ENCODE measurements around the gene SLC2A4RG.

Gene SLC2A4RG

DNA sequence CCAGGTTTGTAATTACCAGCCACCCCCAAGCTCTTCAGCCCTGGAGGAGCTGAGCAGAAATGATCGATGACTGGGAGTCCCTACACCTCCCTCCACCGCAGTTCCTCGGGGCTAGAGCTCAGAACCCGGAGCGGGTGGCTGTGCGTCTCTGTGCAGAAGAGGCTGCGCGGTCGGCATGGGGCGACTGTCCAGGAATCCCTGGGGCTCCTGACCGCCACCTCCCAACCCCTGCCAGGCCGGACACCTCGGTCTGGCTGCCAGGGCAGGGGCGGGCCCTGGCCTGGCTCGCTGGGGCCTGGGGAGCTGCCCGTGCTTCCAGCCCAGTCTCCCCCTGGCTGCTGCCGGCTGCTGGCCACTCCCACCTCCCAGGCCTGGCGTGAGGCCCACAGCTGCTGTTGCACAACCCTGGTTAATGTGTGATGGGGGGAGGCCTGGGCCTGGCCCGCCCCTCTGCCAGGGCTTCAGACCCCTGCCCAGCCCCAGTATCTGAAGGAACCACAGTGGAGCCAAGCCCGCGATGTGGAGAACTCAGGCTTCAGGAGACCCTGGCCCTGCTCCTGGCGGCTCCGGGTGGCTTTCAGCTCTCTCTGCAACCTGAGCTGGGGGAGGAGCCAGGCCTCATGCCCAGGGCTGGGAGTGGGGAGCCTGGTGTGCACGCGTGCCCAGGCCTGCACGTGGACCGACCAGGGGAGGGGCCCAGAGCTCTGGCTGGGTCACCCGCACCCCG lies 1.2 kb downstream of the SLC2A4RG start:
- DNase-seq (ENCODE audit: low read depth in 2 of 2) = no peak

DNA sequence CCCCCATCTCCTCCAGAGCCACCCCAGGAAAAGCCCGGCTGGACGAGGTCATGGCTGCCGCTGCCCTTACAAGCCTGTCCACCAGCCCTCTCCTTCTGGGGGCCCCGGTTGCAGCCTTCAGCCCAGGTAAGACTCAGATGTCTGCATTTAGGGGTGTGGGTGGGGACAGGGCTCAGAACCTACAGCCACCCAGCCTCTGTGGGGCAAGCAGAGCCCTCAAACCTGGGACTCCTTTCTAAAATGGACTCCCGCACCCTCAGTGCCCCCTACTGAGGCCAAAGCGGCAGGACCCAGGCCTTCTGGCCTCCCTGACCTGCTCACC lies 1.7 kb downstream of the SLC2A4RG start:
- no peak for DNase-seq (ENCODE audit: low read depth in 2 of 2)

DNA sequence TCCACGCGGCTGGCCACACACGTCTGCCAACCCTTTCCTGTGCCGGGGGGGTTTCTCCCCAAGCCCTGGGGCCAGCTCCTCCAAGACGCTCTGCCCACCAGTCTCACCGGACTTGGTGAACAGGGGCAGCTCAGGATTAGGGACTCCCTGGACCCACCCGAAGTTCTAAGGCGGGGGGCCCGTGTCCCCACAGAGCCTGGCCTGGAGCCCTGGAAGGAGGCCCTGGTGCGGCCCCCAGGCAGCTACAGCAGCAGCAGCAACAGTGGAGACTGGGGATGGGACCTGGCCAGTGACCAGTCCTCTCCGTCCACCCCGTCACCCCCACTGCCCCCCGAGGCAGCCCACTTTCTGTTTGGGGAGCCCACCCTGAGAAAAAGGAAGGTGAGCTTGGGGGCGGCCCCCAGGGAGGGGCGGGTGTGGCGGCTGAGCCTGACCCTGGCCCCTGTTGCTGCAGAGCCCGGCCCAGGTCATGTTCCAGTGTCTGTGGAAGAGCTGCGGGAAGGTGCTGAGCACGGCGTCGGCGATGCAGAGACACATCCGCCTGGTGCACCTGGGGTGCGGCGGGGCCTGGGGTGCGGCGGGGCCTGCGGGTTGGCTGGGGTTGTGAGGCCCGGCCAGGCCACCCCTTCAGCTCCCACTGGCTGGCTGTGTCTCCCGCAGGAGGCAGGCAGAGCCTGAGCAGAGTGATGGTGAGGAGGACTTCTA lies 2.3 kb downstream of the SLC2A4RG start:
- DNase-seq (ENCODE audit: low read depth in 2 of 2) = no peak

DNA sequence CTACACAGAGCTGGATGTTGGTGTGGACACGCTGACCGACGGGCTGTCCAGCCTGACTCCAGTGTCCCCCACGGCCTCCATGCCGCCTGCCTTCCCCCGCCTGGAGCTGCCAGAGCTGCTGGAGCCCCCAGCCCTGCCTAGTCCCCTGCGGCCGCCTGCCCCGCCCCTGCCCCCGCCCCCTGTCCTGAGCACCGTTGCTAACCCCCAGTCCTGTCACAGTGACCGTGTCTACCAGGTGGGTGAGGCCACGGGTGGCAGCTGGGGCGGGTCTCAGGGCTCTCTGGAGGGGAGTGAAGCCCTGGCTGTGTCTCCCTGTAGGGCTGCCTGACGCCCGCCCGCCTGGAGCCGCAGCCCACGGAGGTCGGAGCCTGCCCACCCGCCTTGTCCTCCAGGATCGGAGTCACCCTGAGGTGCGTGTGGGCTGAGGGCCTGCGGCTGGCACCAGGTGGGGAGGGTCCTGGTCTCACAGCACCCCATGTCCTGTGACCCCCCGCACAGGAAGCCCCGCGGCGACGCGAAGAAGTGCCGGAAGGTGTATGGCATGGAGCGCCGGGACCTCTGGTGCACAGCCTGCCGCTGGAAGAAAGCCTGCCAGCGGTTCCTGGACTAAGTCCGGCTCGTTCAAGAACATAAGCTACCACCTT lies 2.9 kb downstream of the SLC2A4RG start:
- DNase-seq (ENCODE audit: low read depth in 2 of 2) = no peak

DNA sequence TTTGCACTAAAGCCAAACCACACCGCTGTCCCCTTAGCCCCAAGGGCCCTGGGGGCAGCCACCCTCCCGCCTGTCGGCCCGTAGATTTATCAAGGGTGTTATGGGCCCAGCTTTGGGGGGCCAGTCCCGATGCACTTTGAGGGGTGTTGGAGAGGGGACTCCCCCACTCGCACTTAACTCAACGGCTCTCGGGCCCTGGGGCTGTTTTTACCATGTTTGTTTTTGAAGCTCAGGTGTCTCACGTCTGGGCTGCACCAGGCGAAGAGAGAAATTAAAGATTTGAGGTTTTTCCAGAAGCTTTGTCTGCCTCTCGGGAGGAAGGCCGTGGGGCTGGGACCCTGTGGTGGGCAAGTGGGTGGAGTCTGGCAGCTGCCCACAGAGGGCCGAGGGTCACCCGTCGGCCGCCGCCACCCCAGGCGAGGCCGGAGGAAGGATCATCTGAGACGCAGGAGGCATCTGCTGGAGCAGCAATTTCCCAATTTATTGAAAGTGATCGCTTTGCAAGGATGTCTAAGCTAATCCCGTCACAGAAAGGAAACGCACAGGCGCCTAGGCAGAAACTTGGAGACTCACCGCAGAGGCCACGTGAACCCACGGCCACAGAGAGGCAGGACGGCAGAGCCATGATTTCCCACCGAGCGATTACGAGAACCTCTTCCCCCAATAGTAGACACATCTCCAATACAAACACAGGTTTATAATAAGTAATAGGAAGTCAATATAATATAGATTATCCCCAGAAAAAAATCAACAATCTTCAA lies 3.8 kb downstream of the SLC2A4RG start:
- no peak for DNase-seq (ENCODE audit: low read depth in 2 of 2)

DNA sequence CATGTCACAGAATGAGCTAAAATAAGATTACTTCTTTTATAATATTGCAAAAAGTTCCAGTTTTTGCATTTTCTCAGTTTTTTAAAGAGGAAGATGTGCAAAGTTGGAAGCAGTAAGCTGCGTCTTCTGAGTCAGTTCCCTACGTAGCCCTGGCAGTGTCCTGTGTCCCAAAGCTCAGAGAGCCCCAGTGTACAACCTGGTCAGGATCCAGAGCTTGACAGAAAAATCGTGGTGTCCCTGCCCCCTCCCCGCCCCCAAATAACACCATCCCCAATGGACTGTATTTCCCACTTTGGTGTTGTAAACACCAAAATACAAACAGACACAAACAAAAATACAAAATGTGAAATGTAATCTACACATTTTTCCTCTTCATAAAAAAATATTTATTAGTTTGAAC lies 4.6 kb downstream of the SLC2A4RG start:
- DNase-seq (ENCODE audit: low read depth in 2 of 2) = no peak

DNA sequence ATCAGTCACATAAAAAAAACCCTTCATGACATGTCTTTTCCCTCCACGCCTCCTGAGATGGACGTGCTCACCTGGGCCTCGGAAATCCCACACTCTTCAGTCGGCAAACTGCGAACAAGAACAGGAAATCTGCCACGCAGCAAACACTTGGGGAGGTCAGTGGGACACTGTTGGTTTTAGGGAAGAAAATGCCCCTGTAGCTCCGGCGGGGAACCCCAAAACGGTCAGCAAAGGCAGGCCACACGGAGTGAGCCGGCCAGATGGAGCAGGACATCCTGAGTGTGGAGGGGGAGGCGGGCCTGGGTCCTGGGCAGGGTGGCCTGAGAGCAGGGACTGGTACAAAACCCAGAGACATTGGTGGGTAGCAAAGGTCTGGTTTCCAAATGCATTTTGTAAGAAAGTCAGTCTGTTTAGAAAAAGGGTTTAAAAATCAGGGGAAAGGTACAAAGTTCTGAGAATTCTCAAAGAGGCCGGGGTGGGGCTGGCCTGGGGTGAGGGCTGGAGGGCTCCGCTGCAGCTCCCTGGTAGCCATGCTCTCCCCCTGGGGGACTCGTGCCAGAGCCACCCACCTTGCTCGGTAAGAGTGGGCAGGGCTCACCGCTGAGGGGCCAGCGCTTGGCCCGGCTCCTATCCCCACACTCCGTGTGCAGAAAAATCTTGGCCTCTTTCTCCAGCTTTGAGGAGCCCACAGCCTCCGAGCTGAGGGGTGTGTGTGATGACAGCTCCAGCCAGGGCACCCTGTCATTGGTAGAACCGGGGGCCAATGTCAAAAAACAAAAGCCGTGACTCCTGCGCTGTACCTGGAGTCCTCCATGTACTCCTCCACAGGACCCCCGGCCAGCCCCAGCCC lies 5.2 kb downstream of the SLC2A4RG start:
- DNase-seq (ENCODE audit: low read depth in 2 of 2) = no peak

DNA sequence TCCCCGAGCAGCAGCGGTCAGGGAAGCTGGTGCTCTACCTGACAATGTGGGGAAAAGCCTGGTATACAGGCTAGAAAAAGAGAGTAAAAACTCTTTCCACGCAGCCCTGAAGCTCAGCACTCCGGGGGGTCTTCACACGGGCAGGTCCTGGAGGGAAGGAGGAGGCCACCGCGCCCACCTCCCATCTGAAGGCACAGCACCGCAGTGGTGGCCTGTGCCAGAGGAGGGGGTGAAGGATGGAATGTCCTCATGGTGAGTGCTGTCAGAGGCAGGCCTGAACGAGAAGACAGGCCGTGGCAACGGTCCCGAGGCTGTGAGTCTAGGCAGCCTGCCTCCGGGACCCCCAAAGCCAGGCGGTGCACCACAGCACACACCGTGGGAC lies 5.8 kb downstream of the SLC2A4RG start:
- no peak for DNase-seq (ENCODE audit: low read depth in 2 of 2)

DNA sequence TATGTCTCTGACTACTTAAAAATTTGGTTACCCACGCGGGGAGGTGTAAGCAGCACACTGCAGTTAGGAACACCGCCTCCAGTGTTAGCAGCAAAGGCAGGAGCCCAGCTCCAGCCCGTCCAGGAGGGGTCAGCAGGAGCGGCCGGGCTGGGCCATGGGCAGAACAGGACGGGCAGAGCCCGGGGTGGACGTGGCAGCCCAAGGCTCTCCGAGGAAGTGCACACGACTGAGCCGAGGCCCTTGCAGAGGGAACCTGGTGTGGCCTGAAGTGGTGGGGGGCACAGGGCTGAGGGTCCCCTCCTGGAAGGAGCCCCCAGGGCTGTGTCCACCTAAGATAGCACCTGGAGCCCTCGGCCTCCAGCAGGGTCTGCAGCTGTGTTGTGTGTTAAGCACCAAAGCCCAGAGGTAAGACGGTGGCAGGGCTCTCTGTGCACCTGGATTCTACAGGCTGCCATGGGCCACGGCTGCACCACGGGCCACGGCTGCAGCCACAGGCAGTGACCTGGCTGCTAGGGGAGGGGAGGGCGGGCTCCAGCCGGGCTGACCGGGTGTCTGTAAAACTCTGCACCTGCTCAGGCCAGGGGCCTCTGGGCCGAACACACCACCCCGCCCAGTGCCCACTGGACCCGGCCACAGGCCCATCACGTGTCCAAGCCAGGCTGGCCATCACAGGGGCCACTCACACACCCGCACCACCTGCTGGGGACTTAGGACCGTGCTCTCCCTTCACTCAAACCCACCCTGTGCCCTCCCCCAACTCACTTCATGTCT lies 6.6 kb downstream of the SLC2A4RG start:
- DNase-seq (ENCODE audit: low read depth in 2 of 2) = no peak

DNA sequence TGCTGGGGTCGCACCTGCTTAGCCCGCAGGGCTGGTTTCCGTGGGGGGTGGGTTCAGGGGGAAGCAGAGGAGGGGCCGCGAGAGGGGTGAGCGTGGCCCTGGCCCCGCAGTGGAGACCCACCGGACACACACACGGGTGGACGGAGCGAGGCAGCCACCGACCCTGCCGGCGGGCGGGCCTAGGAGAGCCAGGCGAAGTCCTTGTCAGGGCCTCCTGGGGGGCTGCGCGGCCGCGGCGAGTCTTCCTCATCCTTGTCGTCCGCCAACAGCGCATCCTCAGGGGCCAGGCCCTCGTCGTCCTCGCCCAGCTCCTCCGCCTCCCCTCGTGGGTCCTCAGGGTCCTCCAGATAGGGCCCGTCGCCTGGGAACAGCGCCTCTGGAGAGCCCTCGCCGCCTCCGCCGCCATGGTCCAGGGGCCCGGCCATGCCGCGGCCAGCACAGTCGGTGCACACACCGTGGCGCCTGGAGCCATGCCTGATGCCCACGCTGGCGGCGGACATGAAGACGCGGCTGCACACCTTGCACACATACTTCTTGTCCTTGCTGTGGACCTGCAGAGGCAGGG lies 7.3 kb downstream of the SLC2A4RG start:
- no peak for DNase-seq (ENCODE audit: low read depth in 2 of 2)

DNA sequence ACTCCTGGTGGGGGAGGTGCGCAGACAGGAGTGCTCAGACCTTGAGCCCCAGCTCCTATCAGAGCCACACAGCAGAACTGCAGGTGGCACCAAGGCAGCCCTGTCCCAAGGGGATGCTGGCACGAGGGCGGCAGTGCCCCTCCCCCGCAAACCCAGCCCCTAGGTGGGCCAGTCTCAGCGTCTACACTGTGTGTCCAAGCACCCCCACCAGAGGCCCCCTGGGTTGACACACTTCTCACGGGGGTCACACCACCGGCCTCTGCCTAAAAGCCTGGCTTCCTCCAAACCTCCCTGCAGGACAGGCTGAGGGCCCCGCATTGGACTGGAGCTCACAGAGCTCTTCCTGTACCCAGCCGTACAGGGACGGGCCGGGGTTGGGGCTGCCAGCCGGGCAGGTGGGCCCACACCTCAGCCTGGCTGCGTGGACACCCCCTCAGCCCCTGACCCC lies 8.1 kb downstream of the SLC2A4RG start:
- DNase-seq (ENCODE audit: low read depth in 2 of 2) = no peak

DNA sequence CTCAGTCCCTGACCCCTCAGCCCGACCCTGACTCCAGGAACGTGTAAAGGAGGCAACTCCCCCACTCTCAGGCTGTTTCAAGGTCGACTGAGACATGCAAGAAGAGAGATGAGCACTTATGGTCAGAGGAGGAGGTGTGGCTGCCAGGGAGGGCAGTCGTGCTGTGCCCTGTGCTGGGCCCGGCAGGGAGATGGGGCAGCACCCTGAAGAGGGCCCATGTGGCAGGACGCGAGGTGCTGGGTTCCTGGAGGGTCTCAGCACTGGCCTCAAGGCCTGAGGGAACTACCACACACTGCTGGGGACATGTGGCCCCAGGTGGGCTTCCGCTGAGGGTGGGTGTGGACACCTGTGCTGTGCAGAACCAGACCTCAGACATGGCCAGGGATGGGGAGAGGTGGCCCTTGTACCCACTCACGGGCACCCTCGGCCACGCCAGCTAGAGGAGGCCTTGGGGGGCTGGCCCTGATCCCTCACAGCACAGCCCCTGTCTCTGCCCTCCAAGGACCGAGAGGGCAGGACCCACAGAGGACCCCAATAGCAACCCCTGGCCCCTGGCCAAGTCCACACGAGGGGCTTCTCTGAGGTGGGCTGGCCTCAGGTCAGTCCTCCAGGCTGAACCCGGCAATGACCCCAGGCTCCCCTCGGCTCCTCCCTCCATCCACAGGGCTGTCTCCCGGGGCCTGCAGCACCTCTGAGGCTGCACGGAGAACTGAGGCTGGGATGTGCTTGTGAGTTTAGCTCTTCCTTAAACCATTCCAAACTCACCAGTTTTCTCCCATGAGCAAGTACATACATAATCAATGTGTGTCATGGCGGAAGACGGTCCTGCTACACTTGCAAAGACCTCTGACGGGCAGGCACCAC lies 8.7 kb downstream of the SLC2A4RG start:
- no peak for DNase-seq (ENCODE audit: low read depth in 2 of 2)

DNA sequence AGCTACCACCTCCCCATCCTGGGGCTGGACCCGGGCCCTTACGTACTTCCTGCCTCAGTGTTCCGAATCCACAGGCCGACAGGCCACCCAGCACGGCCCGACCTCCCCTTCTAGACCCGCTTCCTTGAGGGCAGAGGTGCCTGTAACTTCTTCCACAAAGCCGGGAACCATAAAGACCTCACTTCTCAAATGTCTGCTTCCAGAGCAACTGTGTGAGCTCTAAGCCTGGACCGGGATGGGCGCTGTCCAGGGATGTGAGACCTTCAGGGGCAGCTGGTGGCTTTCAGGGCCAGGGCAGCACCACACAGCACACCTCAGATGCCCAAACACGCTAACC lies 9.3 kb downstream of the SLC2A4RG start:
- DNase-seq (ENCODE audit: low read depth in 2 of 2) = no peak

DNA sequence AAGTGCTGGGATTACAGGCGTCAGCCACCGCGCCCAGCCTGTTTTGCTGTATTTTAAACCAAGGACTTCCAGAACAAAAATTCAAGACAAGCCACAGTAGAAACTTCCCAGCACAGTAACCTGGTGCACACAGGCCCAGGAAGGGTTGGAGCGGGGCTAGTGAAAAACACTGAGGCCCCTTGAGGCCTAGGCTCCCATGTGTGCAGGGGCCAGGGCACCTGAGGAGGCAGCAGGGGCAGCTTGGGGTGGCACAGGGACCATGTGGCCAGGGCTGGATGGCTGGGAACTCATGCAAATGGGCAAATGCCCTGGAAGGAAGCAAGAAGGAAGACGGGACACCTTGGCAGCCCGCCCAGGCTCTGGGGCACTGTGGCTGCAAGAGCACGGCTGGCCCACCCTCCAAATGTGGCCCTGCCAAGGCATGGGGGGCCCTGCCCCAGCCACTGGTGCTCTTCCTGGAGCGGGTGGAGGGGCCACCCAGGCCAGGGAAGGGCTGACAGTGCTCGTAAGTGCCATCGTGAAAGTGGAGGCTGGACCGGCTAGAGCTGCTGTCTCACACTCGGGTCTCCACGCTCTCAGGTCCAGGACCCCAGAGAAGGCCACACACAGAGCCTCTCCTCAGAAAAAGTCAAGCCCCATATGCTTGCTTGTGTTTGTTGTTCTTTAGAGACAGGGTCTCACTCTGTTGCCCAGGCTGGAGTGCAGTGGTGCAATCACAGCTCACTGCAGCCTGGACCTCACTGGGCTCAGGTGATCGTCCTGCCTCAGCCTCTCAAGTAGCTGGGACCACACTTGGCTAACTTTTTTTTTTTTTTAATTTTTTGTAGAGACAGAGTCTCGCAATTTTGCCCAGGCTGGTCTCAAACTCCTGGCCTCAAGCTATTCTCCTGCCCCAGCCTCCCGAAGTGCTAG lies 10.3 kb downstream of the SLC2A4RG start:
- DNase-seq (ENCODE audit: low read depth in 2 of 2) = no peak

DNA sequence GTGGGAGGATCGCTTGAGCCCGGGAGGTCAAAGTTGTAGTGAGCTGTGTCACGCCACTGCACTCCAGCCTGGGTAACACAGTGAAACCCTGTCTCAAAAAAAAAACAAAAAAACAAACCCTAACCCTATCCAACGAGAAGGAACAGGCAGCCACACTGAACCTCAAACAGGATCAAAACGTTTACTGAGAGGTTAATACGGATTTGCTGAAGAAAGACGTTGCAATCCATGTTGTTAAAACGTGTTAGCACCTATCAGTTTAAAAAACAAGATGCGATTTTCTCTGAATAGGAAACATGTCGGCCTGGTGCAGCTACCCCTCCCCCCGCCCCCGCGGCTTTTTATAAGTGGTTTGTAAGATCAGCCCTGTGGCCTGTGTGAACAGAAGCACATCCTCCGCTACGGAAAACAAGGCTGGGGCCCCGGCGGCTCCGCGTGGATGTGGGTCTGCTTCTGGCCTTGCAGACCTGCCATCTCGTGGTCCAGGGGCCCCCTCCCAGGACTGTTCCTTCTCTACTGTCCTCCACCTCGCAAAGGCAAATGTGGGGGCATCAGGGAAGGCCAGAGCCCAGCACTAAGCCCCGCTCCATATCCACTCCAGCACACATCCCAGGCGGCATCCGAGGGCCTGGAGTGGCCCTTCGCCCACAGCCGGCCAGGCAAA lies 11.4 kb downstream of the SLC2A4RG start:
- no peak for DNase-seq (ENCODE audit: low read depth in 2 of 2)

DNA sequence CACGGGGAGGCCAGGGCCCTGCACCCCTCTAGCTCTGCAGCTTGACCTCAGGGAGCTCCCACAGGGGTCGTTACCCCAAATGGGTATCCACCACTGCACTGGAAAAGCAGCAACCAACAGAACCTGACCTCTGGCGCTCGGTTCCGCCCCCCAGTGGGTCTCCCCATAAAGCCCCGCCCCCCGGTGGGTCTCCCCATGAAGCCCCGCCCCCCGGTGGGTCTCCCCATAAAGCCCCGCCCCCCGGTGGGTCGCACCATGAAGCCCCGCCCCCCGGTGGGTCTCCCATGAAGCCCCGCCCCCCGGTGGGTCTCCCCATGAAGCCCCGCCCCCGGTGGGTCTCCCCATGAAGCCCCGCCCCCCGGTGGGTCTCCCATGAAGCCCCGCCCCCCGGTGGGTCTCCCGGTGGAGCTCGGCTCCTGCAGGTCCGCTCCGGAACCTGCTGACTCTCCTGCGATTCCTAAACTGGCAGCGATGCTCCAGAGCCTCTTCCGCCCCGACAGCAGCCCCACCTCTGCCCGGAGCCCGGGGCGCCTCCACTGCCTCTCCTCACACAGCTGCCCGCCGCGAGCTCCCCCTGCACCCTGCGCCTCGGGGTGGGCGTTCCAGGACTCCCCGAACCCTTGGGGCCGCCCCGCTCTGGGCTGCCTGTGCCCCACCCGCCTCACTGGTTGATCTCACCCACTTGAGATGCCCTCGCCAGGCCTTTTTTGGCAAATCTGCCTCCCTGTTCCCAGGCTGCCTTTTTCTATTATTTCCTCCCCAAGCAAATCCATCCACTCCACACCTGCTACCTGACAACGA lies 12.1 kb downstream of the SLC2A4RG start:
- DNase-seq (ENCODE audit: low read depth in 2 of 2) = no peak
